Peyer's patch (tissue), 4 donors: ENCODE data around the gene PARD6B. TPM values are rescaled to one million over a fixed set of nuclear protein-coding genes. Genes with fewer than 3 reads are reported as not detected.

Experiments used
- DNase-seq, 3 donors: peaks; one replicate each; pipeline ENCODE4 v3.0.0-alpha.2; 2017 to 2019
- H3K27ac ChIP-seq, 4 donors: fragments of 200-600 bp; sonication (generic); one replicate each; pipeline ENCODE4 v1.5.1; 2016 to 2019
- H3K27me3 ChIP-seq, 2 donors: fragments of 200-600 bp; sonication (generic); one replicate each; pipeline ENCODE4 v1.5.1; 2019
- H3K36me3 ChIP-seq, 3 donors: fragments of 200-600 bp; sonication (generic); one replicate each; pipeline ENCODE4 v1.5.1; 2016 to 2019
- H3K4me1 ChIP-seq, 4 donors: fragments of 200-600 bp; sonication (generic); one replicate each; pipeline ENCODE4 v1.5.1; 2016 to 2019
- H3K4me3 ChIP-seq, 4 donors: fragments of 200-600 bp; sonication (generic); 1 replicate in 3 of 4; 2 replicates in 1 of 4; pipeline ENCODE4 v1.5.1; 2016 to 2019; ENCODE audit warnings: mild to moderate bottlenecking in 1 of 4
- H3K9me3 ChIP-seq, 4 donors: fragments of 200-600 bp; sonication (generic); one replicate each; pipeline ENCODE4 v1.5.1; 2016 to 2019; ENCODE audit warnings: mild to moderate bottlenecking in 1 of 4
- CTCF ChIP-seq, 6 experiments: fragments of 450-650 bp in 4 of 6; fragments of 200-600 bp in 2 of 6; sonication (generic) in 1 of 6; IDR thresholded peaks; one replicate each; pipeline ENCODE4 v1.5.1; 2017 to 2019; ENCODE audit warnings: antibody characterized with exemption in 6 of 6, mild to moderate bottlenecking in 3 of 6, moderate library complexity in 1 of 6
- POLR2A ChIP-seq, 2 donors: fragments of 450-650 bp; IDR thresholded peaks; one replicate each; pipeline ENCODE4 v1.5.1; 2017; ENCODE audit warnings: antibody characterized with exemption in 2 of 2, mild to moderate bottlenecking in 2 of 2, moderate library complexity in 2 of 2
- total RNA-seq, 4 donors: library from RNA; depleted of rRNA; stranded (reverse); fragments of >200 nt; gene quantifications; one replicate each; pipeline ENCODE4 v1.1.0, GENCODE V29; 2016

PARD6B gene
- total RNA-seq, 4 donors from 2014 or later: 6.6 to 27.0 (median 18.4) TPM

- peaks cover 0 to 5% (median 0%) of the 10 kb centered on the region in 4 donors for H3K4me1 ChIP-seq
- no peaks in the 10 kb centered on the region for H3K36me3 ChIP-seq
- no peaks in the 10 kb centered on the region for H3K9me3 ChIP-seq
- no peaks in the 10 kb centered on the region for H3K27me3 ChIP-seq
- DNase-seq: peak in 1 of 3 donors; percentile 15
- no peak overlapping the region for H3K27ac ChIP-seq
- no peak for TF ChIP-seq CTCF (IDR thresholded peaks at IDR 0.05)
- TF ChIP-seq POLR2A (IDR thresholded peaks at IDR 0.05): no peak
- no peak overlapping the region for H3K4me3 ChIP-seq
Measured at GRCh38 chr20:50720026-50720425, 11.4 kb upstream of the PARD6B start.

GRCh38 chr20:50720582-50720981 lies 10.8 kb upstream of the PARD6B start:
- Histone ChIP-seq H3K36me3 (no peaks in the 10 kb centered on the region), H3K4me3 (no peak overlapping the region), H3K27ac (no peak overlapping the region), H3K27me3 (no peaks in the 10 kb centered on the region), H3K9me3 (no peaks in the 10 kb centered on the region), H3K4me1 (peaks cover 0 to 9% (median 0%) of the 10 kb centered on the region in 4 donors)
- no peak for TF ChIP-seq POLR2A (IDR thresholded peaks at IDR 0.05)
- DNase-seq: no peak

DNA sequence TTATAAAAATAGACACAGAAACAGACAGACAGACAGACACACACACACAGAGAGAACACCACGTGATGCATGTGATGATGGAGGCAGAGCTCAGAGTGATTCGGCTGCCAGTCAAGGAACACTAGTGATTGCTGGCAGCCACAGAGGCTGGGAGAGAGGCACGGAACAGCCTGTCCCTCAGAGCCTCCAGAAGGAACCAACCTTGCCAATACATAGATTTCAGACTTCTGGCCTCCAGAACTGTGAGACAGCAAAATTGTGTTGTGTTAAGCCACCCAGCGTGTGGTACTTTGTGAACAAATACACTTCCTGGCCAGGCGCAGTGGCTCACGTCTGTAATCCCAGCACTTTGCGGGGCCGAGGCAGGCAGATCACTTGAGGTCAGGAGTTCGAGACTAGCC lies 9.5 kb upstream of the PARD6B start:
- Histone ChIP-seq H3K27me3 (no peaks in the 10 kb centered on the region), H3K36me3 (no peaks in the 10 kb centered on the region), H3K4me1 (peaks cover 0 to 9% (median 0%) of the 10 kb centered on the region in 4 donors), H3K9me3 (no peaks in the 10 kb centered on the region), H3K27ac (peak overlapping the region in 1 of 4 donors; percentile 49), H3K4me3 (no peak overlapping the region)
- DNase-seq: peak in 1 of 3 donors; percentile 43
- no peak for TF ChIP-seq POLR2A (IDR thresholded peaks at IDR 0.05)
- TF ChIP-seq CTCF (IDR thresholded peaks at IDR 0.05): no peak

DNA sequence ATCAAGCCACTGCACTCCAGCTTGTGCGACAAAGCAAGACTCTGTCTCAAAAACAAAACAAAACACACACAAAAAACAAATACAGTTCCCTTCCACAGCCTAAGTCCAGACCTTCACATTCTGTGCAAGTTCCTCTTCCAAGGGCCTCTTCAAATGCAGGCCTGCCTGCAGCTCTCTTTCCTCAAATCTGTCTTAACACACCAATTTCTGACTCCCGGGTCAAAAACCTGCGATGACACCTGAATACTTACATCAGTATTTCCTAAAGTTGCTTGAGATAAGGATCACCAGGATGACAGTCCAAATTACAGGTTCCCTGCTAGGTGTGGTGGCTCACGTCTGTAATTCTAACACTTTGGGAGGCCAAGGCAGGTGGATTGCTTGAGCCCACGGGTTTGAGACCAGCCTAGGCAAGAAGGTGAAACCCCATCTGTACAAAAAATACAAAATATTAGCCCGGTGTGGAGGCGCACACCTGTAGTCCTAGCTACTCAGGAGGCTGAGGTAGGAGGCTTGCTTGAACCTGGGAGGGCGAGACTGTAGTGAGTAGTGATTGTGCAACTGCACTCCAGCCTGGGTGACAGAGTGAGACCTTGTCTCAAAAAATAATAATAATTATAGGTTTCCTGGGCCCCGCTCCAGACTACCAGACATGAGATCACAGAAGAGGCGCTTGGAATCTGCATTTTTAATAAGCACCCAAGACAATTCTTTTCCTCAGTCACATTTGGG lies 8.8 kb upstream of the PARD6B start:
- peak in 1 of 3 donors; percentile 28 for DNase-seq
- H3K36me3 ChIP-seq: no peaks in the 10 kb centered on the region
- peak overlapping the region in 1 of 4 donors; percentile 49 for H3K27ac ChIP-seq
- no peaks in the 10 kb centered on the region for H3K9me3 ChIP-seq
- H3K27me3 ChIP-seq: no peaks in the 10 kb centered on the region
- TF ChIP-seq CTCF (IDR thresholded peaks at IDR 0.05) (no peak), POLR2A (IDR thresholded peaks at IDR 0.05) (no peak)
- peaks cover 0 to 9% (median 0%) of the 10 kb centered on the region in 4 donors for H3K4me1 ChIP-seq
- H3K4me3 ChIP-seq: no peak overlapping the region

DNA sequence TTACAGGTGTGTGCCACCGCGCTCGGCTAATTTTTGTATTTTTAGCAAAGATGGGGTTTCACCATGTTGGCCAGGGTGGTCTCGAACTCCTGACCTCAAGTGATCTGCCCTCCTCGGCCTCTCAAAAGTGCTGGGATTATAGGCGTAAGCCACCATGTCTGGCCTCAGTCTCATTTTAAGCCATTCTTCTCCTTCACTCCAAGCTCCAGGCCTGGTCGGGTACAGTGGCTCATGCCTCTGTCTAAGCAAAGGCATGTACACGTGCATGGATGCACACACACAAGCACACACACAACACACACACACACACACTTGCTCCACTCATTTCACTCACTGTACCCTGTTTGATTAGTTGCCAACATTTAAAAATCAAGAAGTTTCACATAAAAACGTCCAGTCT lies 7.7 kb upstream of the PARD6B start:
- no peaks in the 10 kb centered on the region for H3K27me3 ChIP-seq
- no peak for TF ChIP-seq POLR2A (IDR thresholded peaks at IDR 0.05)
- no peak for TF ChIP-seq CTCF (IDR thresholded peaks at IDR 0.05)
- no peaks in the 10 kb centered on the region for H3K9me3 ChIP-seq
- H3K27ac ChIP-seq: no peak overlapping the region
- peaks cover 0 to 9% (median 0%) of the 10 kb centered on the region in 4 donors for H3K4me1 ChIP-seq
- no peak overlapping the region for H3K4me3 ChIP-seq
- H3K36me3 ChIP-seq: no peaks in the 10 kb centered on the region
- DNase-seq: no peak

- H3K4me1 ChIP-seq: peaks cover 0 to 9% (median 0%) of the 10 kb centered on the region in 4 donors
- H3K27ac ChIP-seq: peak overlapping the region in 2 of 4 donors; percentile 35 to 61
- no peak overlapping the region for H3K4me3 ChIP-seq
- H3K36me3 ChIP-seq: no peaks in the 10 kb centered on the region
- no peaks in the 10 kb centered on the region for H3K27me3 ChIP-seq
- TF ChIP-seq CTCF (IDR thresholded peaks at IDR 0.05) (no peak), POLR2A (IDR thresholded peaks at IDR 0.05) (no peak)
- peak in 1 of 3 donors; percentile 3 for DNase-seq
- no peaks in the 10 kb centered on the region for H3K9me3 ChIP-seq
Measured at GRCh38 chr20:50724112-50724725, 7.2 kb upstream of the PARD6B start.
